Measurements from ENCODE around the gene FOCAD.

- TF ChIP-seq POLR2AphosphoS5 (IDR thresholded peaks at IDR 0.05; ENCODE audit: low read depth, low read length) (no peak), POLR2A (IDR thresholded peaks at IDR 0.05; ENCODE audit: low read depth, low read length) (no peak)
Observed at GRCh38 chr9:20945269-20945668, 261.2 kb downstream of the FOCAD start.

Data from GM12891 (cell line).